ENCODE results near the gene ALK. TPM values are rescaled to one million over a fixed set of nuclear protein-coding genes. Genes with fewer than 3 reads are reported as not detected.

The ALK gene
- total RNA-seq, 4 donors from 2014 or later = 0.08 to 0.40 (median 0.28) TPM

- intact Hi-C loops (cut with DNase I) = no loop called here
- no peaks in the 10 kb centered on the region for H3K4me1 ChIP-seq
These were observed 436.3 kb downstream of the ALK start for GRCh38 chr2:29485117-29485516.

GRCh38 chr2:29482867-29483266 lies 438.5 kb downstream of the ALK start:
- Histone ChIP-seq H3K9me3 (no peaks in the 10 kb centered on the region), H3K4me1 (no peaks in the 10 kb centered on the region), H3K36me3 (no peaks in the 10 kb centered on the region), H3K27ac (no peak overlapping the region), H3K27me3 (no peaks in the 10 kb centered on the region), H3K4me3 (replicated peaks in 1 of 3) (no peak overlapping the region)
- TF ChIP-seq POLR2A (IDR thresholded peaks at IDR 0.05) = no peak
- no peak for TF ChIP-seq CTCF (IDR thresholded peaks at IDR 0.05)
- 89 to 99% methylated on average over 3 of the region's 3 CpGs for WGBS, 2 donors
- no peak for DNase-seq
- intact Hi-C loops (cut with DNase I) = no loop called here

More at GRCh38 chr2:29485117-29485516, 436.3 kb downstream of the ALK start:
- Histone ChIP-seq H3K36me3 (no peaks in the 10 kb centered on the region), H3K4me3 (replicated peaks in 1 of 3) (no peak overlapping the region), H3K27ac (no peak overlapping the region), H3K27me3 (no peaks in the 10 kb centered on the region), H3K9me3 (no peaks in the 10 kb centered on the region)
- no peak for DNase-seq
- TF ChIP-seq CTCF (IDR thresholded peaks at IDR 0.05) (no peak), POLR2A (IDR thresholded peaks at IDR 0.05) (no peak)

- intact Hi-C loops (cut with DNase I) = no loop called here
- no peaks in the 10 kb centered on the region for H3K36me3 ChIP-seq
- 92 to 97% methylated on average over 2 of the region's 2 CpGs for WGBS, 2 donors
- TF ChIP-seq POLR2A (IDR thresholded peaks at IDR 0.05) (no peak), CTCF (IDR thresholded peaks at IDR 0.05) (no peak)
- H3K27ac ChIP-seq = no peak overlapping the region
- no peaks in the 10 kb centered on the region for H3K9me3 ChIP-seq
- no peak overlapping the region for H3K4me3 ChIP-seq (replicated peaks in 1 of 3)
- no peaks in the 10 kb centered on the region for H3K27me3 ChIP-seq
- DNase-seq = no peak
- no peaks in the 10 kb centered on the region for H3K4me1 ChIP-seq
These were observed 439.0 kb downstream of the ALK start for GRCh38 chr2:29482348-29482747.

- no peaks in the 10 kb centered on the region for H3K4me1 ChIP-seq
- no peaks in the 10 kb centered on the region for H3K27me3 ChIP-seq
- no peak overlapping the region for H3K4me3 ChIP-seq (replicated peaks in 1 of 3)
- no peak for DNase-seq
- H3K27ac ChIP-seq = no peak overlapping the region
- intact Hi-C loops (cut with DNase I) = no loop called here
- H3K9me3 ChIP-seq = no peaks in the 10 kb centered on the region
- WGBS, 2 donors = 84 to 94% methylated on average over 1 of the region's 1 CpG
- H3K36me3 ChIP-seq = no peaks in the 10 kb centered on the region
- TF ChIP-seq POLR2A (IDR thresholded peaks at IDR 0.05) (no peak), CTCF (IDR thresholded peaks at IDR 0.05) (no peak)
These were observed 440.1 kb downstream of the ALK start for GRCh38 chr2:29481313-29481712.

- TF ChIP-seq POLR2A (IDR thresholded peaks at IDR 0.05) = no peak
- no peak for TF ChIP-seq CTCF (IDR thresholded peaks at IDR 0.05)
- no peaks in the 10 kb centered on the region for H3K36me3 ChIP-seq
- peaks cover 0 to 6% of the 10 kb centered on the region in 2 donors for H3K4me1 ChIP-seq
- DNase-seq = no peak
- WGBS, 2 donors = 58 to 64% methylated on average over 4 of the region's 4 CpGs
- no peak overlapping the region for H3K27ac ChIP-seq
- no peak overlapping the region for H3K4me3 ChIP-seq (replicated peaks in 1 of 3)
- intact Hi-C loops (cut with DNase I) = no loop called here
- no peaks in the 10 kb centered on the region for H3K9me3 ChIP-seq
- no peaks in the 10 kb centered on the region for H3K27me3 ChIP-seq
These were observed 441.0 kb downstream of the ALK start for GRCh38 chr2:29480426-29480825.

Measured in thyroid gland (tissue), 4 donors.